IMR-90 (cell line): ENCODE results near the gene GAREM2. TPM values are rescaled to one million over a fixed set of nuclear protein-coding genes. Genes with fewer than 3 reads are reported as not detected.
A peak's percentile ranks its signal among the peaks of the same experiment; 100 is the strongest.

Source experiments
- ATAC-seq: fragments of 200-7000 bp; cut with Tn5 transposase; 2 replicates; pipeline ENCODE4 v1.9.1; 2020; ENCODE audit warnings: low read depth, mild to moderate bottlenecking, moderate library complexity
- BruUV-seq: library from RNA; stranded (reverse); fragments of 400-500 nt; replicated peaks from 2 replicates; lab custom pipeline; 2021; lab: Mats Ljungman, UMichigan
- CTCF ChIA-PET: fragments of 300-600 bp; formaldehyde crosslinking; extraction: SDS; loops from one replicate; lab custom pipeline; 2021; ENCODE audit warnings: antibody characterized with exemption; lab: Yijun Ruan, JAX
- POLR2A ChIA-PET: fragments of 300-600 bp; sonication (Branson Sonifier 250); formaldehyde crosslinking; loops from one replicate; lab custom pipeline; 2022; ENCODE audit warnings: antibody characterized with exemption; ENCODE audit not compliant: unreplicated experiment; lab: Charles Lee
- DNase-seq: peaks from one replicate; pipeline ENCODE4 v3.0.0; 2013
- H2AFZ ChIP-seq: replicated peaks from 2 replicates; pipeline ENCODE3; 2013; ENCODE audit warnings: low read length, mild to moderate bottlenecking; ENCODE audit not compliant: poor library complexity
- H2AK5ac ChIP-seq: 2 replicates; pipeline ENCODE4 v1.6.1; 2013; ENCODE audit warnings: low read depth, low read length, inconsistent platforms
- H2AK9ac ChIP-seq: replicated peaks from 2 replicates; pipeline ENCODE3; 2013; ENCODE audit warnings: mild to moderate bottlenecking, low read depth, low read length, moderate library complexity; ENCODE audit not compliant: poor library complexity
- H2BK120ac ChIP-seq: 2 replicates; pipeline ENCODE4 v1.6.1; 2013; ENCODE audit warnings: low read depth, low read length, inconsistent platforms
- H2BK15ac ChIP-seq: 3 replicates; pipeline ENCODE4 v1.6.1; 2013; ENCODE audit warnings: low read depth, low read length, inconsistent platforms
- H2BK20ac ChIP-seq: 2 replicates; pipeline ENCODE4 v1.6.1; 2013; ENCODE audit warnings: low read depth, mild to moderate bottlenecking, inconsistent platforms, low read length, moderate library complexity
- H2BK5ac ChIP-seq: 2 replicates; pipeline ENCODE4 v1.6.1; 2013; ENCODE audit warnings: mild to moderate bottlenecking, low read depth, low read length, inconsistent platforms; ENCODE audit not compliant: poor library complexity, severe bottlenecking
- H3K14ac ChIP-seq: replicated peaks from 2 replicates; pipeline ENCODE4 v1.6.1; 2013; ENCODE audit warnings: low read depth, low read length, inconsistent platforms
- H3K18ac ChIP-seq: 2 replicates; pipeline ENCODE4 v1.6.1; 2013; ENCODE audit warnings: low read depth, low read length, control low read depth
- H3K23ac ChIP-seq: 2 replicates; pipeline ENCODE4 v1.6.1; 2013; ENCODE audit warnings: low read depth, low read length, inconsistent platforms
- H3K27ac ChIP-seq: 2 replicates; pipeline ENCODE4 v1.5.1; 2013; ENCODE audit warnings: mild to moderate bottlenecking, control low read depth, low read length; ENCODE audit not compliant: insufficient read depth
- H3K27me3 ChIP-seq: 2 replicates; pipeline ENCODE4 v1.6.1; 2013; ENCODE audit warnings: low read length; ENCODE audit not compliant: control insufficient read depth, insufficient read depth
- H3K36me3 ChIP-seq: 2 replicates; pipeline ENCODE4 v1.6.1; 2013; ENCODE audit warnings: low read length, mixed read lengths; ENCODE audit not compliant: control insufficient read depth, insufficient read depth
- H3K4ac ChIP-seq: 2 replicates; pipeline ENCODE4 v1.6.1; 2013; ENCODE audit warnings: low read depth, low read length, inconsistent platforms
- H3K4me1 ChIP-seq: 2 replicates; pipeline ENCODE4 v1.6.1; 2013; ENCODE audit warnings: low read length, mixed read lengths; ENCODE audit not compliant: control insufficient read depth, insufficient read depth
- H3K4me2 ChIP-seq: 2 replicates; pipeline ENCODE4 v1.6.1; 2013; ENCODE audit warnings: low read depth, mild to moderate bottlenecking, control low read depth, low read length, moderate library complexity
- H3K4me3 ChIP-seq: 2 replicates; pipeline ENCODE4 v1.5.1; 2013; ENCODE audit warnings: low read depth, mild to moderate bottlenecking, control low read depth, low read length, moderate library complexity; ENCODE audit not compliant: insufficient read depth
- H3K56ac ChIP-seq: 2 replicates; pipeline ENCODE4 v1.6.1; 2013; ENCODE audit warnings: low read length, inconsistent platforms; ENCODE audit not compliant: insufficient read depth; ENCODE audit errors: extremely low read depth
- H3K79me1 ChIP-seq, 2 experiments: 2 replicates each; pipeline ENCODE4 v1.6.1; 2013; ENCODE audit warnings: low read length in 2 of 2, inconsistent platforms in 1 of 2, low read depth in 1 of 2
- H3K9ac ChIP-seq: 2 replicates; pipeline ENCODE4 v1.6.1; 2013; ENCODE audit warnings: low read depth, low read length, control low read depth
- H3K9me1 ChIP-seq: 2 replicates; pipeline ENCODE4 v1.6.1; 2013; ENCODE audit warnings: low read length, inconsistent platforms; ENCODE audit not compliant: insufficient read depth
- H3K9me3 ChIP-seq: 2 replicates; pipeline ENCODE4 v1.6.1; 2013; ENCODE audit warnings: low read length; ENCODE audit not compliant: control insufficient read depth, insufficient read depth
- H4K20me1 ChIP-seq: 2 replicates; pipeline ENCODE4 v1.6.1; 2013; ENCODE audit warnings: low read length, inconsistent platforms; ENCODE audit not compliant: insufficient read depth
- H4K5ac ChIP-seq: 2 replicates; pipeline ENCODE4 v1.6.1; 2013; ENCODE audit warnings: mild to moderate bottlenecking, low read depth, low read length, control low read depth
- H4K8ac ChIP-seq, 2 experiments: 2 replicates each; pipeline ENCODE4 v1.6.1; 2013; ENCODE audit warnings: low read depth in 2 of 2, low read length in 2 of 2, control low read depth in 1 of 2, inconsistent platforms in 1 of 2
- H4K91ac ChIP-seq: 2 replicates; pipeline ENCODE4 v1.6.1; 2013; ENCODE audit warnings: low read depth, low read length, inconsistent platforms; ENCODE audit not compliant: insufficient read depth
- BHLHE40 ChIP-seq: fragments of 150-350 bp; IDR thresholded peaks from 2 replicates; pipeline ENCODE4 v1.6.1; 2016; ENCODE audit warnings: mild to moderate bottlenecking, low read depth, low read length
- CEBPB ChIP-seq: IDR thresholded peaks from 2 replicates; pipeline ENCODE4 v1.6.1; 2012; ENCODE audit warnings: low read depth, low read length, improper control_type of control experiment
- CHD1 ChIP-seq: IDR thresholded peaks from 2 replicates; pipeline ENCODE4 v1.6.1; 2012; ENCODE audit warnings: low read depth, low read length, improper control_type of control experiment
- CTCF ChIP-seq: conservative IDR thresholded peaks from 2 replicates; pipeline ENCODE4 v1.5.1; 2012; ENCODE audit warnings: mild to moderate bottlenecking, low read depth, low read length, improper control_type of control experiment
- FOS ChIP-seq: fragments of 150-350 bp; IDR thresholded peaks from 2 replicates; pipeline ENCODE4 v1.6.1; 2016; ENCODE audit warnings: low read depth, low read length
- MAFK ChIP-seq: IDR thresholded peaks from 2 replicates; pipeline ENCODE4 v1.6.1; 2012; ENCODE audit warnings: low read depth, low read length, improper control_type of control experiment
- MAZ ChIP-seq: IDR thresholded peaks from 2 replicates; pipeline ENCODE4 v1.6.1; 2012; ENCODE audit warnings: low read depth, mild to moderate bottlenecking, low read length, improper control_type of control experiment, moderate library complexity, borderline replicate concordance
- NFE2L2 ChIP-seq: fragments of 150-350 bp; IDR thresholded peaks from 2 replicates; pipeline ENCODE4 v1.6.1; 2016; ENCODE audit warnings: low read depth, mild to moderate bottlenecking, low read length
- POLR2A ChIP-seq: IDR thresholded peaks from 2 replicates; pipeline ENCODE4 v1.6.1; 2012; ENCODE audit warnings: mild to moderate bottlenecking, low read depth, low read length
- RFX5 ChIP-seq: IDR thresholded peaks from 2 replicates; pipeline ENCODE4 v1.8.0; 2012; ENCODE audit warnings: low read depth, mild to moderate bottlenecking, low read length, moderate library complexity
- WGBS, 2 experiments: methylation state at CpG; one replicate each; pipeline versions ENCODE4 v1.1.5 to v1.1.7; 2013; ENCODE audit warnings: missing lambda C conversion rate in 2 of 2; ENCODE audit not compliant: insufficient read length in 1 of 2; ENCODE audit errors: extremely low coverage in 2 of 2; 5-methylcytosine and 5-hydroxymethylcytosine counted together
- dilution Hi-C: fragments of 300-500 bp; cut with HindIII; formaldehyde crosslinking; loops from one replicate; pipeline ENCODE4 v1.14.3; 2018; ENCODE audit warnings: low sequenced_read_pairs; ENCODE audit not compliant: unreplicated experiment
- in situ Hi-C: fragments of 300-500 bp; cut with MboI; formaldehyde crosslinking; loops from 3 replicates; pipeline ENCODE4 v1.14.3; 2019; ENCODE audit warnings: low sequenced_read_pairs, inconsistent platforms, mixed read lengths
- intact Hi-C: fragments of 100-400 bp; cut with micrococcal nuclease; formaldehyde crosslinking; loops from 2 replicates; pipeline ENCODE4 v1.10.0; 2022
- polyA plus RNA-seq, 3 experiments: library from polyadenylated mRNA; depleted of rRNA; stranded (reverse); fragments of >200 nt; gene quantifications; 2 replicates each; pipeline ENCODE4 v1.2.3, GENCODE V29; 2012; ENCODE audit warnings: low replicate concordance in 1 of 3
- total RNA-seq: library from RNA; depleted of rRNA; stranded (reverse); fragments of >200 nt; gene quantifications from 2 replicates; pipeline ENCODE4 v1.2.3, GENCODE V29; 2012
- TF ChIP-seq, protein P1 (sequence below): fragments of 150-350 bp; IDR thresholded peaks from 2 replicates; pipeline ENCODE4 v1.6.1; 2016; ENCODE audit warnings: low read depth, mild to moderate bottlenecking, low read length, moderate library complexity, borderline replicate concordance
- TF ChIP-seq, protein P2 (sequence below): fragments of 150-350 bp; IDR thresholded peaks from 2 replicates; pipeline ENCODE4 v1.6.1; 2017; ENCODE audit warnings: mild to moderate bottlenecking, antibody characterized with exemption, low read length, low read depth

GAREM2 gene
- total and polyA plus RNA-seq, 2 of the 4 experiments (the other 2 are of a cell fraction): 0.36 to 1.8 TPM

- POLR2A ChIA-PET: no interaction called here
- Histone ChIP-seq H3K18ac (no peak overlapping the region), H3K4me1 (no peaks in the 10 kb centered on the region), H3K27me3 (peaks cover 32% of the 10 kb centered on the region), H3K14ac (no peak overlapping the region), H3K23ac (0 out of 2 replicates have a peak overlapping the region, but pooled peaks have one; percentile 56), H3K4me2 (no peak overlapping the region; the same call in 1 of the 2 replicates), H2BK15ac (no peak overlapping the region), H2AK5ac (no peak overlapping the region), H3K36me3 (no peaks in the 10 kb centered on the region), H4K20me1 (no peaks in the 10 kb centered on the region), H3K9ac (no peak overlapping the region), H2BK120ac (no peak overlapping the region), H3K9me3 (no peaks in the 10 kb centered on the region), H3K9me1 (no peaks in the 10 kb centered on the region), H3K56ac (no peak overlapping the region), H2BK5ac (no peak overlapping the region), H2AFZ (no peak overlapping the region), H4K91ac (no peak overlapping the region), H3K79me1 (no peaks in the 10 kb centered on the region), H3K27ac (no peak overlapping the region), H4K5ac (no peak overlapping the region; the same call in 1 of the 2 replicates), H3K4ac (no peak overlapping the region), H3K4me3 (no peak overlapping the region), H2AK9ac (no peak overlapping the region), H4K8ac (no peak overlapping the region; a peak in 1 of 4 replicates), H2BK20ac (no peak overlapping the region)
- ATAC-seq (no peak; the same call in 1 of the 2 replicates), DNase-seq (no peak)
- no CpG with 5 or more reads among the region's 3 CpGs for WGBS, 2 experiments
- in situ Hi-C loops (no loop called here), intact Hi-C loops (no loop called here), dilution Hi-C loops (no loop called here)
- no TSS peak for BruUV-seq
- no peak for TF ChIP-seq NFE2L2
- TF ChIP-seq MAFK: no peak
- no peak for TF ChIP-seq MAZ
- TF ChIP-seq CHD1: no peak
- no peak for TF ChIP-seq BHLHE40
- no peak for TF ChIP-seq POLR2A
- TF ChIP-seq, protein P1, sequence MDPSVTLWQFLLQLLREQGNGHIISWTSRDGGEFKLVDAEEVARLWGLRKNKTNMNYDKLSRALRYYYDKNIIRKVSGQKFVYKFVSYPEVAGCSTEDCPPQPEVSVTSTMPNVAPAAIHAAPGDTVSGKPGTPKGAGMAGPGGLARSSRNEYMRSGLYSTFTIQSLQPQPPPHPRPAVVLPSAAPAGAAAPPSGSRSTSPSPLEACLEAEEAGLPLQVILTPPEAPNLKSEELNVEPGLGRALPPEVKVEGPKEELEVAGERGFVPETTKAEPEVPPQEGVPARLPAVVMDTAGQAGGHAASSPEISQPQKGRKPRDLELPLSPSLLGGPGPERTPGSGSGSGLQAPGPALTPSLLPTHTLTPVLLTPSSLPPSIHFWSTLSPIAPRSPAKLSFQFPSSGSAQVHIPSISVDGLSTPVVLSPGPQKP: no peak
- TF ChIP-seq FOS: no peak
- TF ChIP-seq, protein P2, sequence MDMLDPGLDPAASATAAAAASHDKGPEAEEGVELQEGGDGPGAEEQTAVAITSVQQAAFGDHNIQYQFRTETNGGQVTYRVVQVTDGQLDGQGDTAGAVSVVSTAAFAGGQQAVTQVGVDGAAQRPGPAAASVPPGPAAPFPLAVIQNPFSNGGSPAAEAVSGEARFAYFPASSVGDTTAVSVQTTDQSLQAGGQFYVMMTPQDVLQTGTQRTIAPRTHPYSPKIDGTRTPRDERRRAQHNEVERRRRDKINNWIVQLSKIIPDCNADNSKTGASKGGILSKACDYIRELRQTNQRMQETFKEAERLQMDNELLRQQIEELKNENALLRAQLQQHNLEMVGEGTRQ: no peak
- no peak for TF ChIP-seq CEBPB
- no peak for TF ChIP-seq CTCF
- TF ChIP-seq RFX5: no peak
- CTCF ChIA-PET: no interaction called here
Observed at GRCh38 chr2:26178246-26178645, 5.4 kb downstream of the GAREM2 start.
